Ishikawa (cell line): ENCODE results near the gene PRELID1.

ENCODE experiments used
- CEBPB ChIP-seq: IDR thresholded peaks from 2 replicates; pipeline ENCODE4 v1.6.1; 2012
- CREB1 ChIP-seq: IDR thresholded peaks from 2 replicates; pipeline ENCODE4 v1.6.1; 2012; ENCODE audit warnings: low read depth
- EGR1 ChIP-seq: IDR thresholded peaks from 2 replicates; pipeline ENCODE4 v1.6.1; 2012
- EP300 ChIP-seq: IDR thresholded peaks from 2 replicates; pipeline ENCODE4 v1.6.1; 2012; ENCODE audit warnings: borderline replicate concordance
- FOXM1 ChIP-seq: IDR thresholded peaks from 2 replicates; pipeline ENCODE4 v1.6.1; 2012; ENCODE audit warnings: low read depth, borderline replicate concordance
- MAX ChIP-seq: IDR thresholded peaks from 2 replicates; pipeline ENCODE4 v1.6.1; 2012
- NFIC ChIP-seq: IDR thresholded peaks from 2 replicates; pipeline ENCODE4 v1.6.1; 2012
- RAD21 ChIP-seq: IDR thresholded peaks from 2 replicates; pipeline ENCODE4 v1.6.1; 2012; ENCODE audit warnings: low read depth
- REST ChIP-seq: IDR thresholded peaks from 2 replicates; pipeline ENCODE4 v1.6.1; 2012; ENCODE audit warnings: low read depth, mild to moderate bottlenecking
- TAF1 ChIP-seq: IDR thresholded peaks from 2 replicates; pipeline ENCODE4 v1.6.1; 2012; ENCODE audit warnings: low read depth, mild to moderate bottlenecking
- TCF12 ChIP-seq: IDR thresholded peaks from 2 replicates; pipeline ENCODE4 v1.6.1; 2012; ENCODE audit warnings: low read depth
- TEAD4 ChIP-seq: IDR thresholded peaks from 2 replicates; pipeline ENCODE4 v1.6.1; 2012
- USF1 ChIP-seq: IDR thresholded peaks from 2 replicates; pipeline ENCODE4 v1.6.1; 2012
- YY1 ChIP-seq: IDR thresholded peaks from 2 replicates; pipeline ENCODE4 v1.6.1; 2012; ENCODE audit warnings: low read depth
- ZBTB7A ChIP-seq: IDR thresholded peaks from 2 replicates; pipeline ENCODE4 v1.6.1; 2012; ENCODE audit warnings: low read depth

PRELID1 gene

GRCh38 chr5:177271113-177271512 is 32.5 kb upstream of the PRELID1 start:
- TF ChIP-seq CEBPB (no peak), ZBTB7A (no peak), EP300 (no peak), EGR1 (no peak), USF1 (no peak), TEAD4 (no peak), YY1 (no peak), CREB1 (no peak), RAD21 (no peak), MAX (no peak), TCF12 (no peak), REST (no peak), FOXM1 (no peak), NFIC (no peak), TAF1 (no peak)

GRCh38 chr5:177275883-177276282 is 27.7 kb upstream of the PRELID1 start:
- TF ChIP-seq RAD21 (no peak), CREB1 (no peak), TAF1 (no peak), TCF12 (no peak), FOXM1 (no peak), MAX (no peak), YY1 (no peak), EP300 (no peak), EGR1 (no peak), CEBPB (no peak), REST (no peak), NFIC (no peak), ZBTB7A (no peak), USF1 (no peak), TEAD4 (no peak)

- TF ChIP-seq CEBPB: no peak
- TF ChIP-seq REST: no peak
- TF ChIP-seq EGR1: no peak
- no peak for TF ChIP-seq RAD21
- TF ChIP-seq NFIC: no peak
- TF ChIP-seq TEAD4: no peak
These were observed 26.7 kb upstream of the PRELID1 start for GRCh38 chr5:177276886-177277285.

GRCh38 chr5:177288191-177288590 is 15.4 kb upstream of the PRELID1 start:
- TF ChIP-seq TAF1: no peak
- TF ChIP-seq USF1: no peak
- TF ChIP-seq CREB1: no peak
- no peak for TF ChIP-seq MAX
